Measurements from ENCODE around the gene TBX2.
A peak's percentile ranks its signal among the peaks of the same experiment; 100 is the strongest.

TBX2 gene

DNA sequence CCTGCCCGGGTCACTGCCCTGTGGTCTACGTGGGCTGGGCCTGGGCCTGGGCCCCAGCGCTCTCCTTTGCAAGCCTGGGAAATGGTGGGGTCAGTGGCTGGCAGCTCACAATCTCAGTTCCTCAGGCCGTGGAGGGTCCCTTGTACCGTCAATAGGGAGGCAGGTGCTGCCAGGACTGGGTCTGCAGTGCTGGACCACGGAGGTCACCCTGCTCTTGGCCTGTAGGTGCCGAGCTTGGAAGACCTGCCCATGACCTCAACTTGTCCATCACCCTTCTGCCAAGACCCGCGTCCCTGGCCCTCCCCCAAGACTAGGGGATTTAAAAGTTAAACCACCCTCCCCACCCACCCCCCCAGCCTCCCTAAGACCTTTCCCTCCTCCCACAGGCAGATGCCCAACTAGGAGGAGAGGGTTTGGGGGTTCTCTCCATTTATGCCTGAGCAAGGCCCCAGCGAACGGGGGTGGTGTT lies 2.5 kb downstream of the TBX2 start:
- DNase-seq (ENCODE audit: low spot score), result no peak

DNA sequence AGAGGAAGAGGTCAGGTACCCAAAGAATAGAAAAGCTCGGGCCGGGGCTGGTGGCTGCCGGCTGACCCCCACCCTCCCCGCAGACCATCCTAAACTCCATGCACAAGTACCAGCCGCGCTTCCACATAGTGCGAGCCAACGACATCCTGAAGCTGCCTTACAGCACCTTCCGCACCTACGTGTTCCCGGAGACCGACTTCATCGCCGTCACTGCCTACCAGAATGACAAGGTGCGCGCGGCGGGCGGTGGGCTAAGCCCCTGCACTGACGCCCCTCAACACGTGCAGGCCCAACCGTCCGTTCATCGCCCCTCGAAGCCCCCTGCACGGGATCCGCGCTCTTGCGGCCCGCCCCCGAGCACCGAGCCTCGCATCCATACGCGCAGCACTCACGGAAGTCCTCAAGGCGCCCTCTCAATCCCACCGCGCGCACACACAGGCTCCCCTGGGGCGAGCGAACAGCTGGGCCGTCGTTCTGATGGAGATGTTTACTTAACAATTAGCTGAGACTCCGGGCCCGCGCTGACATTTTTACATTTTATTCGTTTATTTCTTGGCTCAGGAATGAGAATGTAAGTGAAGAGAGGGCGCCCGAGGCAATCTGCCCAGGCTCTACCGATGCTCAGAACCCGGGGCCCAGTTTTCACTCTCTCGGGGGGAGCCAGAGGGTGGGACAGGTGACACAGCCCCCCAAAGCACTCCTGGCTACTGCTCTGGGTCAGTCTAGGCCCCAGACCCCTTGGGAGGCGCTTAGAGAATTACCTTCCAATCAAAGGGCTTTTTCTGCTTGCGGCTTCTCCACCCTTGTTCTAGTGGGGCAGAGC lies 3.5 kb downstream of the TBX2 start:
- no peak for DNase-seq (ENCODE audit: low spot score)

GRCh38 chr17:61403801-61404662 lies 4.4 kb downstream of the TBX2 start:
- no peak for DNase-seq (ENCODE audit: low spot score)

DNA sequence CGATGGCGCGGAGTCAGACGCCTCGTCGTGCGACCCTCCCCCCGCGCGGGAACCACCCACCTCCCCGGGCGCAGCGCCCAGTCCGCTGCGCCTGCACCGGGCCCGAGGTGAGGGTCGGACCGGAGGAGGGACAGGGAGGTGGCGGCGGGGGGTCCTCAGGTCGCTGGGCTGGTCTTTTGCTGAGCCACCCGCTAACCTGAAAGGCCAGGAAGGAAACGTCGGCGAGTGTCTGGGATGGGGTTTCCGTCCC lies 4.9 kb downstream of the TBX2 start:
- DNase-seq (ENCODE audit: low spot score), result no peak

DNA sequence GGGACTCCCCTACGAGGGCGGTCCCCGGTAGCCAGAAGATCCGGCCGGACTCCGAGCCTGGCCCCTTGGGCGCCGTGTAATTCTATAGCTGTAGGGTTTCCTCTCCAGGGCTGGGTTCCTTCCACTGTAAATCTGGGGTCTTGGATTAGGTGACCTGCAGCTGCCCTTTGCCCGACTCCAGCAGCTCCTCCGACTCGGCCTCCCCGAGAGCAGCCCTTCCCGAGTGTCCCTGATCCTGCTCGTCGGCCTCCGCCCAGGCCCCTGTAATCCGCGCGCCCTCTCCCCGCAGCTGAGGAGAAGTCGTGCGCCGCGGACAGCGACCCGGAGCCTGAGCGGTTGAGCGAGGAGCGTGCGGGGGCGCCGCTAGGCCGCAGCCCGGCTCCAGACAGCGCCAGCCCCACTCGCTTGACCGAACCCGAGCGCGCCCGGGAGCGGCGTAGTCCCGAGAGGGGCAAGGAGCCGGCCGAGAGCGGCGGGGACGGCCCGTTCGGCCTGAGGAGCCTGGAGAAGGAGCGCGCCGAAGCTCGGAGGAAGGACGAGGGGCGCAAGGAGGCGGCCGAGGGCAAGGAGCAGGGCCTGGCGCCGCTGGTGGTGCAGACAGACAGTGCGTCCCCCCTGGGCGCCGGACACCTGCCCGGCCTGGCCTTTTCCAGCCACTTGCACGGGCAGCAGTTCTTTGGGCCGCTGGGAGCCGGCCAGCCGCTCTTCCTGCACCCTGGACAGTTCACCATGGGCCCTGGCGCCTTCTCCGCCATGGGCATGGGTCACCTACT lies 5.5 kb downstream of the TBX2 start:
- no peak for DNase-seq (ENCODE audit: low spot score)

DNA sequence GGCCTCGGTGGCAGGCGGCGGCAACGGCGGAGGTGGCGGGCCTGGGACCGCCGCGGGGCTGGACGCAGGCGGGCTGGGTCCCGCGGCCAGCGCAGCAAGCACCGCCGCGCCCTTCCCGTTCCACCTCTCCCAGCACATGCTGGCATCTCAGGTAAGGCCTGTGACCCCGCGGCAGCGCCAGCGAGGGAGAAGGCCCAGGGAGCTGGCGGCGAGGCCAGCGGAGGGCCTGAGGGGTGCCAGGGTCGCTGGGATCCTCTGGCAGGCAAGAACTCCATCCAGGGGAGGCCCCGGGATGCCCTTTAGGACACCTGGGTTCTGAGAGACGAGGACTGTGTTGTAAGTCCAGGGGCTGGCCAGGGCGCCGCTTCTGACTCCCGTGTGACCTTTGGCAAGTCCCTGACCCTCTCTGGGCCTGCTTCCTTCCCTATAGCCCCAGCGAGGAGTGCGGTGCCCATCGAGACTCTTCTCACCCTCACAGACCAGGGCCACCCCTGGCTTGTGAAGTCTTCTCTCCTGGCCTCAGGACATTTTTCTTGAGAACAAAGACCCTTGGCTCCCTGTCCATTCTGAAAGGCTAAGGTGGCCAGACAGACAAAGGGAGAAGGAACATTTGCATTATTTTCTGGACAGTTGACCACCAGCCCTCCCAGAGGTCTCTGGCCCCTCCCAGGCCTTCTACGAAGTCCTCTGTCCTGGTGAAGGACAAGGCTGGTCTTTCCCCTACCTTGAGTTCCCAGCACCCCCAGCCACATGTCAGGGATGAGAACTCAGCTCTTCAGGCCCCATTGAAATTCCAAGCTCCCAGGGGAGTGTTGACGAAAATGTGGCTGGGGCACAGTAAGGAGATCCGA lies 6.3 kb downstream of the TBX2 start:
- no peak for DNase-seq (ENCODE audit: low spot score)

- no peak for DNase-seq (ENCODE audit: low spot score)
Measured at GRCh38 chr17:61406537-61406845, 6.8 kb downstream of the TBX2 start.

DNA sequence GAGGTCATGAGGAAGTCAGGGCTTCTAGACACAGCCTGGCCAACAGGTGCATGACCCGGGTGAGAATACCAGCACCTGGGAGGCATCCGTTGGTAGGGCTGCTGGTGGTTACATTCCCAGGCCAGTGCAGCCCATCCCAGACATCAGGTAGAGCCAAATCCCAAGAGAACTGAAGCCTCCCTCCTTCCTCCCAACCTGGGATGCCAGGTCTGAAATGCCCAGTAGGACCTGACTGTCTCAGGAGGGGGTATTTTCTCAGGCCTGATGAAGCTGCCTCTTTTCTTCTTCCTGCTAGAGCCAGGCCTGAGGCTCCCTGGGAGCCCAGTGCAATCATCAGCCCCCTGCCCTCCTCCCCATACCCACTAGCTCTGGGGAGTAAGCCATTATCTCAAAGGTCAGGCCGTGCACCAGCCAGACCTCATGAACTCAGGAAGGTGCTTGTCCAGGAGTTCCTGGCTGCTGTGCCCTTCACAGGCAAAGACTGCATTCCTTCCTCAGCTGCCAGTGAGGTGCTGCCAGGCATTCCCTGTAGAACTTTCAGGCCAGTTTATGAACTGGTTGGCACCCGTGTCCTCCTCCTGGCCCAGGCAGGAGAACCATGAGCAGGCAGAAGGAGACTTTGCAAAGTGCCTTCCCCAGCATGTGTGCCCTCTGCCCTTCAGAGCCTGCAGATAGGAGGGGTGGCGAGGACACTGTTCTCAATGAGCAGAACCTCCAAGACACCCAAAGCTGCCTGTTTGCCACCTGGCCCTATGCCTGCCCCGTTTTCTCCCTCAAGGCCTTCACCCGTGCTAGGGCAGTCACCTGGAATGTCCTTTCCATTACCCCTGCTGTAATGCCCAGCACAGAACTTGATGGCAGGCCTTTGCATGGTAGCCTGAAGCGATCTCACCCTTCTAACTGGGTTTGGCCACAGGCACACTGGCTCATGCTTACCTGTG lies 7.6 kb downstream of the TBX2 start:
- no peak for DNase-seq (ENCODE audit: low spot score)

DNA sequence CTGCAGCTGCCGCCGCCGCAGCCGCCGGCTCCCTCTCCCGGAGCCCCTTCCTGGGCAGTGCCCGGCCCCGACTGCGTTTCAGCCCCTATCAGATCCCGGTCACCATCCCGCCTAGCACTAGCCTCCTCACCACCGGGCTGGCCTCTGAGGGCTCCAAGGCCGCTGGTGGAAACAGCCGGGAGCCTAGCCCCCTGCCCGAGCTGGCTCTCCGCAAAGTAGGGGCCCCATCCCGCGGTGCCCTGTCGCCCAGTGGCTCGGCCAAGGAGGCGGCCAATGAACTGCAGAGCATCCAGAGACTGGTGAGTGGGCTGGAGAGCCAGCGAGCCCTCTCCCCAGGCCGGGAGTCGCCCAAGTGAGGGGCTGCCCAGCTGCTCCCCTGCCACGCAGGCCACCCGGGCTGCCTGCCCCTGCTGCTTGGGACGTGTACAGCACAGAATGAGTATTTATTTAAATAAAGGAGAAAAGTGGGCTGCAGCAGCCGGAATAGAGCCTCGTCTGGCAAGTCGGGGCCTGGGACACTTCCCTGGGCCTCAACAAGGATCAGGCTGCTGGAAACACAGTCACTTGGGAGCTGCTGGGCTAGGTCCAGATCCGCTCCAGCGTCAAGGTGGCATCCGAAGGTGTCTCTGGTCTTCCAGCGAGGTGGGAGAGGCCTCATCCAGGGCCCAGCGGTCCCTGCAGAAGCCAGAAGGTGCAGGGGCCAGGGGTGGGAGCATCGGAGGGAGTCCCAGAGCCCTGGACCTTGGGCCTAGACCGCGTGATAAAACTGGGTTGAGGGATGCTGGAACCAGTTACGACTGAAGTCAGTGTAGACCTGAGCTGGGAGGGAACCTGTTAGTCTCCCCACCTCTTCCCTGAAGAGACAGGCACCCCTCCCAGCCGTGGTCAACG lies 8.8 kb downstream of the TBX2 start:
- DNase-seq (ENCODE audit: low spot score), result peak; percentile 76

DNA sequence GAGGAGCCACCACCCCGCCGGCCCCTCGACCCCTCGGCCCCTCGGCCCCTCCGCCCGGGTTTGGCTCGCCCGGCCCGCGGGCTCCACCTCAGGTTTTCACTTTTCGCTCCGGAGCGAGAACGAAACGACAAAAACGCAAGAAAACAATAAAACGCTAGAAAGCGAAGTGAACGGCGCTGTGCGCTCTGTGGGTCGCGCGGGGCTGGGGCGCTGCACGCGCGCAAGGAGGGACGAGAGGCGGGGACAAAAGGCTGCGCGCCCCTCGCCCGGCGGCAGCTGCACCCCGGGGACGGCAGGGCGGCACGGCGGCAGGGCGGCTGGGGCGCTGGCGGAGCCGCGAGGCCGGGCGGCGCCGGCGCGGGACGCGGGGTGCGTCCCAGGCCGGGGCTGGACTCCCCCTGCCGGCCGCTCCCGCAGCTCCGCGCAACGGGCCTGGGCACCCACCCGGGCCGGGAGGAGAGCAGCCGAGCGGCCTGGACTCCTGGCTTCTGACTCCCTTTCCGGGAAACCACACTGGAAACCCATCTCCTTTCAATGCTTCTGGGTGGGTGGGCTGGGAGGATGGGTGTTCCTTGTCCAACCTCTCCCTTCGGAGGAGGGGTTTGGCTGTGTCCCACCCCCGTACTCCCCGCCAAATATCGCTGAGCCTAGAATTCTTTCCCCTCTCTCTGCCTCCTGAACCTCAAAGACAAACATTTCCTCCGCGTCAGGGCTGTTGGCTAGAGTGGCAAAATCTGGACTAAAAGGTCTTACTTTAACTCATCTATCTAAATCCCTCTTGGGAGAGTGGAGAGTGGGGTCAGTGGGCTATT lies 9.9 kb downstream of the TBX2 start:
- DNase-seq (ENCODE audit: low spot score), result peak; percentile 100

- peak; percentile 89 for DNase-seq (ENCODE audit: low spot score)
Measured at GRCh38 chr17:61410141-61411010, 10.7 kb downstream of the TBX2 start.

GRCh38 chr17:61411011-61411260 lies 11.3 kb downstream of the TBX2 start:
- no peak for DNase-seq (ENCODE audit: low spot score)

DNA sequence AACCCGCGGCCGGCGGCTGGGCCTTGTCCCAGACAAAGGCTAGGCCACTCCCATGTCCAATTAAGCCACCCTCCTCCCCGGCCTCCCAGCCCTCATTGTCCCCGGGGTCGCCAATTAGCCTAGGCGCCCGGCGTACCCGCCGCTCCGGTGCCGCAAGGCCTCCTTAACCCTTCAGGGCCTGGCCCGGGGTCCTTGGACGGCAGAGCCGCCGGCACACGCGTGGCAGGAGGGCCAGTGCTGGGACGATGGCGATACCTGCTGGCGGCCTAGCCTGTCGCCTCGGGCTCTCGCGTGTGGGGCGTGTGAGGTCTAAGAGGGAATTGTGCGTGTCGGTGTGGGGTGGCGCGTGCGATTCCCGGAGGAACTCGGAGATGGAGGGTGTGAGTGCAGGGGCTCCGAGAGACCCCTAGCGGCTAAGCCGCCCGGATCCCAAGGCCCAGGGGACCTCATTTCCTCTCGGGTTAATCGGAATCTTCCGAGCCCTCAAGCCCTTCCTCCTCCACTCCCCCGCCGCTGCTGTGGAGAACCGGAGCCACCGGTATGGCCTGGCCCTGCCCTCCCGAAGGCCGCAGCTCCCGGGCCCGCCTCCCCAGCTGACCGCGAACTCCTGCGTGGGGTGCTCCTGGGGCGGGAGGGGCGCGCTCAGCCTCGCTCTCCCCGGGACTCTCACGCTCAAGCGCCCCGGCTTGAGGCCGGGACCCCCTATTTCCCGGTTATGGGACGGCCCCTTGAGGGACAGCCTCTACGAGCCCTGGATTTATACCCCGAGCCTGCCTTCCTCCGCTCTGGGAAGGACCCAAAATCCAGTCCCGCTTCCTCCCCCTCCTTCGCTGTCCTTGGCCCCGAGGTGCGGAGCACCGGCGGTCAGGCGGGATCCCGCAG lies 11.9 kb downstream of the TBX2 start:
- peak; percentile 98 for DNase-seq (ENCODE audit: low spot score)

- peak; percentile 100 for DNase-seq (ENCODE audit: low spot score)
Measured at GRCh38 chr17:61412143-61412859, 12.7 kb downstream of the TBX2 start.

- peak; percentile 78 for DNase-seq (ENCODE audit: low spot score)
Measured at GRCh38 chr17:61412860-61413660, 13.4 kb downstream of the TBX2 start.
